GM12878 (cell line): ENCODE measurements around the gene DMRT2. TPM values are rescaled to one million over a fixed set of nuclear protein-coding genes. Genes with fewer than 3 reads are reported as not detected.

Experiments used
- ATAC-seq: fragments of 200-7000 bp; cut with Tn5 transposase; 3 replicates; pipeline ENCODE4 v1.9.1; 2020; ENCODE audit warnings: mild to moderate bottlenecking, moderate library complexity
- BruUV-seq: library from RNA; stranded (reverse); fragments of 400-500 nt; replicated peaks from 2 replicates; lab custom pipeline; 2021; lab: Mats Ljungman, UMichigan
- CTCF ChIA-PET: fragments of 300-600 bp; sonication (Branson Sonifier 250); formaldehyde crosslinking; extraction: SDS; loops from one replicate; lab custom pipeline; 2021; ENCODE audit warnings: inconsistent platforms; lab: Yijun Ruan, JAX
- POLR2A ChIA-PET: fragments of 350-600 bp; formaldehyde crosslinking; extraction: SDS; loops from one replicate; lab custom pipeline; 2021; ENCODE audit warnings: inconsistent platforms; lab: Charles Lee
- RAD21 ChIA-PET: fragments of 300-600 bp; sonication (Branson Sonifier 250); formaldehyde crosslinking; loops from one replicate; lab custom pipeline; 2023; ENCODE audit warnings: antibody characterized with exemption; ENCODE audit not compliant: unreplicated experiment; lab: Charles Lee
- SMC1A ChIA-PET: fragments of 300-600 bp; sonication (Branson Sonifier 250); formaldehyde crosslinking; loops from one replicate; lab custom pipeline; 2023; ENCODE audit not compliant: unreplicated experiment, uncharacterized antibody; lab: Charles Lee
- DNase-seq: peaks from one replicate; pipeline ENCODE4 v3.0.0-alpha.2; 2011; ENCODE audit warnings: low read depth, low spot score
- FAIRE-seq: peaks from 3 replicates; lab custom pipeline; 2011; peaks lifted over from hg19 to GRCh38; lab: Jason Lieb, UNC
- H2AFZ ChIP-seq: 2 replicates; pipeline ENCODE4 v1.6.0; 2011; ENCODE audit warnings: low read depth, low read length, control low read depth; ENCODE audit not compliant: control insufficient read depth
- H3K27ac ChIP-seq: 2 replicates; pipeline ENCODE4 v1.5.1; 2011; ENCODE audit warnings: control low read depth; ENCODE audit not compliant: control insufficient read depth, insufficient read depth
- H3K27me3 ChIP-seq, 2 experiments: replicated peaks in 1 of 2; 2 replicates each; pipeline versions ENCODE4 v1.6.0 to v1.6.1; 2011; ENCODE audit warnings: low read length in 1 of 2; ENCODE audit not compliant: control insufficient read depth in 2 of 2, insufficient read depth in 2 of 2
- H3K36me3 ChIP-seq, 2 experiments: 2 replicates each; pipeline ENCODE4 v1.5.1; 2011; ENCODE audit warnings: low read length in 1 of 2; ENCODE audit not compliant: control insufficient read depth in 2 of 2, insufficient read depth in 2 of 2
- H3K4me1 ChIP-seq: 2 replicates; pipeline ENCODE4 v1.6.1; 2011; ENCODE audit warnings: mild to moderate bottlenecking, low read length, moderate library complexity, mixed read lengths; ENCODE audit not compliant: control insufficient read depth, insufficient read depth
- H3K4me2 ChIP-seq: 2 replicates; pipeline ENCODE4 v1.6.0; 2011; ENCODE audit warnings: control low read depth; ENCODE audit not compliant: control insufficient read depth, insufficient read depth
- H3K4me3 ChIP-seq: fragments of 200-600 bp; sonication (generic); 2 replicates; pipeline ENCODE4 v1.5.1; 2016
- H3K79me2 ChIP-seq: 2 replicates; pipeline ENCODE4 v1.6.0; 2011; ENCODE audit warnings: low read length; ENCODE audit not compliant: control insufficient read depth, insufficient read depth
- H3K9ac ChIP-seq: 2 replicates; pipeline ENCODE4 v1.8.0; 2011; ENCODE audit warnings: low read length, control low read depth, mixed read lengths; ENCODE audit not compliant: control insufficient read depth, insufficient read depth
- H3K9me3 ChIP-seq: replicated peaks from 3 replicates; pipeline ENCODE4 v1.5.1; 2011; ENCODE audit warnings: mild to moderate bottlenecking, low read length; ENCODE audit not compliant: control insufficient read depth, insufficient read depth
- H4K20me1 ChIP-seq: 2 replicates; pipeline ENCODE4 v1.6.0; 2011; ENCODE audit not compliant: control insufficient read depth, insufficient read depth
- CEBPZ ChIP-seq: fragments of 150-350 bp; IDR thresholded peaks from 2 replicates; pipeline ENCODE4 v1.6.1; 2016; ENCODE audit warnings: low read depth, low read length
- HDAC2 ChIP-seq: fragments of 200-600 bp; sonication (generic); IDR thresholded peaks from 2 replicates; pipeline ENCODE4 v1.6.1; 2017
- MTA2 ChIP-seq: fragments of 450-650 bp; IDR thresholded peaks from 2 replicates; pipeline ENCODE4 v1.6.1; 2016; ENCODE audit warnings: low read depth, mild to moderate bottlenecking, moderate library complexity
- SIN3A ChIP-seq: IDR thresholded peaks from 2 replicates; pipeline ENCODE4 v1.6.1; 2012; ENCODE audit warnings: low read depth, low read length, improper control_type of control experiment
- SIX5 ChIP-seq: IDR thresholded peaks from 2 replicates; pipeline ENCODE4 v1.6.1; 2011; ENCODE audit warnings: mild to moderate bottlenecking, low read depth, low read length, moderate library complexity; ENCODE audit not compliant: severe bottlenecking
- WGBS: methylation state at CpG from one replicate; pipeline ENCODE4 v1.1.6; 2016; ENCODE audit warnings: low lambda C conversion rate; ENCODE audit not compliant: insufficient replicate concordance, insufficient coverage; ENCODE audit errors: missing lambda C conversion rate; 5-methylcytosine and 5-hydroxymethylcytosine counted together
- in situ Hi-C: fragments of 300-500 bp; cut with MboI; formaldehyde crosslinking; loops from 9 replicates; pipeline ENCODE4 v1.14.3; 2018; ENCODE audit warnings: mixed read lengths
- intact Hi-C: fragments of 100-400 bp; cut with micrococcal nuclease; formaldehyde crosslinking; loops from one replicate; pipeline ENCODE4 v1.14.2; 2022; ENCODE audit not compliant: unreplicated experiment
- polyA plus RNA-seq, 11 experiments: library from polyadenylated mRNA; depleted of rRNA in 4 of 11; unstranded in 6 of 11; stranded (reverse) in 5 of 11; fragments of >200 nt; fragmentation: Nextera tagmentation in 4 of 11; fragmentation: Illumina TruSeq in 1 of 11; extraction: Ambion mirVana in 4 of 11; extraction: Trizol in 1 of 11; gene quantifications; 1 replicate in 1 of 11; 2 replicates in 10 of 11; pipeline versions ENCODE4 v1.2.1 to v1.2.3, GENCODE V29; 2011 to 2016; ENCODE audit warnings: inconsistent platforms in 2 of 11, missing spikeins in 2 of 11, low read depth in 1 of 11
- total RNA-seq, 4 experiments: library from RNA; depleted of rRNA in 3 of 4; stranded (reverse); fragments of >200 nt in 3 of 4; fragmentation: Illumina TruSeq in 1 of 4; extraction: Trizol in 1 of 4; gene quantifications; 2 replicates each; pipeline versions ENCODE4 v1.2.1 to v1.2.3, GENCODE V29; 2013 to 2021

DMRT2 gene
- total and polyA plus RNA-seq, 10 of the 15 experiments (the other 5 are each of a cell fraction or from before 2014, with no cell fraction given) = 0.08 to 50.2 (median 0.69) TPM

GRCh38 chr9:1001838-1002237, 48.3 kb upstream of the DMRT2 start:
- Histone ChIP-seq H3K79me2 (no peaks in the 10 kb centered on the region), H3K4me2 (no peak overlapping the region), H3K27me3 (no peaks in the 10 kb centered on the region), H3K4me3 (no peak overlapping the region), H3K9ac (no peak overlapping the region), H3K27ac (no peak overlapping the region), H4K20me1 (no peaks in the 10 kb centered on the region), H3K36me3 (no peaks in the 10 kb centered on the region), H3K9me3 (no peaks in the 10 kb centered on the region; the same call in 2 of the 3 replicates), H2AFZ (no peak overlapping the region), H3K4me1 (peaks cover 3% of the 10 kb centered on the region; the same call in 1 of the 2 replicates)
- no peak for FAIRE-seq
- 65% methylated on average over 4 of the region's 4 CpGs for WGBS
- ChIA-PET RAD21 (interaction anchor here (0.9 to 3.0 kb wide), 2 partner anchors 8 to 309 kb away, joined by 3 to 20 read pairs; no protein-coding TSS in a partner anchor), POLR2A (no interaction called here), CTCF (interaction anchor here (1.2 to 6.4 kb wide), 7 partner anchors 9 to 389 kb away, joined by 3 to 153 read pairs (median 5); no protein-coding TSS in a partner anchor), SMC1A (interaction anchor here (0.6 to 6.6 kb wide), 5 partner anchors 9 to 763 kb away, joined by 3 to 92 read pairs (median 8); no protein-coding TSS in a partner anchor)
- no TSS peak for BruUV-seq
- TF ChIP-seq HDAC2 = no peak
- no peak for TF ChIP-seq MTA2
- no peak for TF ChIP-seq SIN3A
- no peak for TF ChIP-seq SIX5
- no peak for TF ChIP-seq CEBPZ
- DNase-seq = no peak
- no peak for ATAC-seq
- intact Hi-C loops (loop anchor here (10.0 kb wide), 2 partner anchors 197 to 527 kb away; no protein-coding TSS in a partner anchor), in situ Hi-C loops (loop anchor here (5.0 kb wide), 1 partner anchor 110 kb away; no protein-coding TSS in a partner anchor)
